AG09309 (cell line): ENCODE data around the gene NSUN6.
A peak's percentile ranks its signal among the peaks of the same experiment; 100 is the strongest.

Source experiments
- DNase-seq: peaks from one replicate; pipeline ENCODE4 v3.0.0-alpha.2; 2010; ENCODE audit warnings: low read depth
- H3K4me3 ChIP-seq: 2 replicates; pipeline ENCODE4 v1.5.1; 2011; ENCODE audit warnings: mild to moderate bottlenecking, low read depth, low read length, moderate library complexity; ENCODE audit not compliant: control insufficient read depth
- CTCF ChIP-seq: IDR thresholded peaks from 2 replicates; pipeline ENCODE4 v1.5.1; 2011; ENCODE audit warnings: mild to moderate bottlenecking, low read depth, low read length, inconsistent platforms; ENCODE audit not compliant: insufficient read depth, control insufficient read depth; ENCODE audit errors: missing control alignments

Gene NSUN6

DNA sequence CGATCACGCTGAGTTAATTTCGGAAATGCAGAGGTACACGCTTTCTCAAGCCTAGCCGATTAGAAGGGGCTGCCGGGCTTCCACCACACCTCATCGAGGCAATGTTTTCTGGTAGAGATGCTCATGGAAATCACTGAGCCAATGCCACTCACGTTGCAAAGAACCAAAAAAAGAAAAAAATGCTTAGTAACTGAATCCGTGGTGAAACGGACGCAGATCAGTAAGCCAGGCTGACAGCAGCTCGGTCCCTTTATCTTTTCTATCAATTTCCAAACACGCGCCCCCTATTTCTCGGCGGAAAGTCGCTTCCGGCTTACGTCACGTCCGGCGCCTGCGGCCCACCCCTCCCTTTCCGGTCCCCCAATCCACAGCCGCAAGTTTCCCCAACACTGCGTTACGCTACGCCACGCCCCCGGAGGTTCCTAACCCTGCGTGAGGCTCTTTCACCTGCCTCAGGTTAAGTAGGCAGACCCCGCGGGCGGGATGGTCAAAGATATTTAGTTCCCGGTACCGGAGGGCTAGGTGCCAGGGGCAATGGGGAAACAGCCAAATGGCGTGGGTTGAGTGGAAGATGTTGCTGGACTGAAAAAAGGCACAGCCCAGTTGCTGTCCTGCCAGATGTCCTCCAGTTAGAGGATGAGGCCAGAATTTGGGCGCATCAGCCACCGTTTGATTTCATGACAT is at the start of gene NSUN6:
NSUN6 (minus strand) TSS at position 264 of the 684 bp plus-strand sequence. CDS start 384 bp downstream, outside the sequence.
- peak within 1 kb of the TSS; percentile 92 for H3K4me3 ChIP-seq
- TF ChIP-seq CTCF = peak; percentile 14
- no peak for DNase-seq

GRCh38 chr10:18699849-18700840 is 48.8 kb upstream of the NSUN6 start:
- no peak for TF ChIP-seq CTCF
- no peak overlapping the region for H3K4me3 ChIP-seq
- no peak for DNase-seq

DNA sequence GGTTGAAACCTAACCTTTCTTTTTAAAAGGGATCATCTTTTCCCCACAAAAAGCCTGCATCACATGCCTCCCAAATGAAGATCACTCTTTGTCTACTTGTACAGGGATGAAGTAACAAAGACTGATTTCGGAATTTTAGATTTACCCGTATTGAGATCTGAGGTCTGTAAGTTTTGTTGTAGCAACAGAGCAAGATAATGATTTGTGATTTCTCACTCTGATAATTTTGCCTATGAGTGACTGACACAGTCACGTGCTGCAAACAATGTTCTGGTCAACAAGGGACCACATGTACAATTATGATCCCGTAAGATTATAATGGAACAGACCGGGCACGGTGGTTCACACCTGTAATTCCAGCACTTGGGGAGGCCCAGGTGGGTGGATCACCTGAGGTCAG is 39.2 kb upstream of the NSUN6 start:
- H3K4me3 ChIP-seq = no peak overlapping the region
- no peak for DNase-seq
- no peak for TF ChIP-seq CTCF

DNA sequence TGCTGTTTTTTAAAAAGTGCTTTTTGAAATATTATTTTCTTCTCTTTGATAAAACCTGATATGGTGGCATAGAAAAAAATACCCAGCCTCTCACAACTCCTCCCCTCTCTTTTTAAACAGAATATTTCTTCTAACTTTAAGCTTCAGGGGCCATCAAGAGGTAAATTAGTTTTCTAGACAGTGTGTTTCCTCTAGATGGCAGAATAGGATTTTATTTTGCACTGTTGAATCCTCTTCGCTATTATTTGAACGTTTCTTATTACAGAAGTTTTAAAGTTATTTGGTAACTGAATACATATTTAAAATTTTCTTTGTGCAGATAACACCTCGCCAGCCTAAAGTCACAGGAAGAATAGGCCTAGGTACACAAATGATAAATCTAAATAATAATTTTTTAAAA is 38.1 kb upstream of the NSUN6 start:
- no peak for DNase-seq
- H3K4me3 ChIP-seq = no peak overlapping the region
- peak; percentile 42 for TF ChIP-seq CTCF

- DNase-seq = no peak
- no peak for TF ChIP-seq CTCF
- H3K4me3 ChIP-seq = no peak overlapping the region
Measured at GRCh38 chr10:18687706-18688105, 36.3 kb upstream of the NSUN6 start.

- DNase-seq = no peak
- no peak for TF ChIP-seq CTCF
- H3K4me3 ChIP-seq = no peak overlapping the region
Measured at GRCh38 chr10:18687195-18687594, 35.8 kb upstream of the NSUN6 start.
